GM12801 (cell line): ENCODE data around the gene HIVEP3.

ENCODE experiments used
- CTCF ChIP-seq: IDR thresholded peaks from one replicate; pipeline ENCODE4 v1.5.1; 2011; ENCODE audit warnings: control low read depth; ENCODE audit not compliant: insufficient read length; ENCODE audit errors: extremely low read depth

Gene HIVEP3

GRCh38 chr1:41704196-41704595, 214.5 kb downstream of the HIVEP3 start:
- no peak for TF ChIP-seq CTCF

GRCh38 chr1:41702771-41703170, 216.0 kb downstream of the HIVEP3 start:
- no peak for TF ChIP-seq CTCF

- TF ChIP-seq CTCF, result no peak
Observed at GRCh38 chr1:41700986-41701535, 217.7 kb downstream of the HIVEP3 start.

GRCh38 chr1:41700581-41700980, 218.1 kb downstream of the HIVEP3 start:
- TF ChIP-seq CTCF, result no peak

- TF ChIP-seq CTCF, result no peak
Observed at GRCh38 chr1:41699861-41700248, 218.9 kb downstream of the HIVEP3 start.

- no peak for TF ChIP-seq CTCF
Observed at GRCh38 chr1:41698916-41699860, 219.5 kb downstream of the HIVEP3 start.

GRCh38 chr1:41696381-41696780, 222.3 kb downstream of the HIVEP3 start:
- no peak for TF ChIP-seq CTCF
